Measurements from ENCODE around the gene COL4A2. TPM values are rescaled to one million over a fixed set of nuclear protein-coding genes. Genes with fewer than 3 reads are reported as not detected.
"Not testable (repeated sequence)": the region's sequence is repeated elsewhere in the genome, so short reads cannot be mapped to it uniquely, and the experiment has no call there.

COL4A2 gene
- polyA plus RNA-seq, 12 donors = 347 to 994 (median 444) TPM

GRCh38 chr13:110377178-110377825, 70.2 kb downstream of the COL4A2 start:
- no peak for DNase-seq

DNA sequence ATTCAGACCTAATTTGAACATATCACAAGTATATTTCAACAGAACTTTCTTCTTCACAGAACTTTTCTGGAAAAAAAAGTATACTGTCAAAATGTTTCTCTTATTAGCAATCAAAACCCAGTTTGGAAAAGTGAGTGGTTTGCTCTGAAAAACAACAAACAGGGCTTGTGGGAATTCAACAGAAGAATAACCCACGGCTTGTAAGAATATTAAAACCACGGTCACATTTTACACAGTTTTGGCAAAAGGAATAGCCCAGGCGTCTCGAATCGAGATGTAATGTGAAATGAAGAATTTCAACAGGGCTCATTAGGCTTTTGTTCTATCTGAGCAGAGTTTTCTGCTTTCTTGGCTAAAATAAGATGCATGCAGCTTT, 70.7 kb downstream of the COL4A2 start:
- DNase-seq = no peak

DNA sequence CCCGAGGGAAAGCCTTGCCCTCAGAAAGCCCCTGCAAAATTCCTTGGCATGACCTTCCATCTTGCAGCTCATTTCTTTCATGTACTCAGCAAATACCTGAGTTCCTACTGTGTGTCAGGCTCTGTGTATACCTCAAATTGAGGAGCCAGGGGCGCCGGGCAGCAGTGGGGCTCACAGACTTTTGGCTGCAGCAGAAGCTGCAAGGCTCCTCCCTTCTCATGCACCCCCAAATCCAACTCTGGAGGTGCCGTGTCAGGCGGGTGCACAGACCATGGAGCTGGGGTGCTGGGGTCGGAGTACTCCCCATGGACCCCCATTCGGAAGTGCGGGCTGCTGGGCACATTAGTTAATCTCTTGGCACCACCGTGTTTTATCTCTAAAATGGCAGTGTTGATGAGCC, 72.3 kb downstream of the COL4A2 start:
- no peak for DNase-seq

DNA sequence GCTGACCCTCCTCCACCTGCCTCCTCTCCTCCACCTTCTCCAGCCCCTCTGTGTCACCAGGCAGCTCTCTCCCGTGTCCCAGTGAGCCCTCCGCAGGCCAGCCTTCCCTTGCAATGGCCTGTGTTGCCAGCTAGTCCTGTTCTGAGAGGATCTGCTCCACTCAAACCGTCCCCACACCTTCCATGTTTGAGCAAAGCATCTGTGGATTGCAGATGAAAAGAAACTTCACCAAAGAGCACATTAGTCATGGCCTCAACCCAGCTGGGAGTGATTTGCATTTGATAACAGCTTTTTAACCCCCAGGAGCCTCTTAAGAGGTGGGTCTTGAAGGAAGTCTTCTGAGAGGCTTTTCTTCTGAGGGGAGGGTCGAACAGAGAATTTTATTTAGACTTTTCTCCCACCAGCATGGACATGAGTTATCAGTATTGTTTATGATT, 72.8 kb downstream of the COL4A2 start:
- DNase-seq = no peak

DNA sequence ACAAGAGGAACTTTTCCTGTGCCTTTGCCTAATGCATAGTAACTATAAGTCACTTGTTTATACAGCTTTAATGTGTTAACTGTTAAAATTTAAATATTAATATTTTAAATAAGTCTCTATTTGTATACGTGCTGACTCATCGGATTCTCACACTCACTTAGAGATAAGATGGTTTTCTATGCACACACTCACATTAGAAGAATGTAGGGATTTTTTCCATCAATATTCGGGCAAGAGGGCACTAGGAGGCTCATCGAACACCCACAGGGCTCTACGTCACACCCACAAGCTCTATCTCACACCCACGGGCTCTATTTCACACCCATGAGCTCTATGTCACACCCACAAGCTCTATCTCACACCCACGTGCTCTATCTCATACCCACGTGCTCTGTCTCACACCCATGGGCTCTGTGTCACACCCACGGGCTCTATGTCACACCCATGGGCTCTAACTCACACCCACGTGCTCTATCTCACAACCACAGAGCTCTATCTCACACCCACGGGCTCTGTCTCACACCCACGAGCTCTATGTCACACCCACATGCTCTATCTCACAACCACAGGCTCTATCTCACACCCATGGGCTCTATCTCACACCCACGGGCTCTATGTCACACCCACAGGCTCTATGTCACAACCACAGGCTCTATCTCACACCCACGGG, 73.4 kb downstream of the COL4A2 start:
- no peak for DNase-seq

- no peak for DNase-seq
Observed at GRCh38 chr13:110381029-110381360, 73.9 kb downstream of the COL4A2 start.

GRCh38 chr13:110382229-110382628, 75.1 kb downstream of the COL4A2 start:
- DNase-seq = no peak

DNA sequence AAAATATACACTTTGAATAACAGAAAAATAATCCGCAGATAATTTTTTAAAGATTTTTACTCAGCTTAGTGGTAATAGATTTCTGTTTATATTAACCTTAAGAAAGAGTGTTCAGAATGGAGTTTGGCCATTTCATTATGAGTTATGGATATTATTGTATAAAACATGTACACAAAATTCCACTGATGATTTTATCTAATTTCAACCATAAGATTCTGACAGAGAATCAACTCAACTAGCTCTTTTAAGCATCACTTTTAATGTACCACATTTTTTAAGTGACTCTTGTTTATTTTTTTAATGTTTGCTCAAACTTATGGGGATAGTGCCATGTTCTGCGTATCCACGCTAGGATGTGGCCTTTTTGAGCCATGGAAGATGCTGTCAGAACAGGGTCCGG, 75.7 kb downstream of the COL4A2 start:
- DNase-seq = no peak

- peak; percentile 73 for DNase-seq
Observed at GRCh38 chr13:110387451-110388107, 80.5 kb downstream of the COL4A2 start.

- no peak for DNase-seq
Observed at GRCh38 chr13:110388108-110388943, 81.2 kb downstream of the COL4A2 start.

- no peak for DNase-seq
Observed at GRCh38 chr13:110390567-110390966, 83.5 kb downstream of the COL4A2 start.

DNA sequence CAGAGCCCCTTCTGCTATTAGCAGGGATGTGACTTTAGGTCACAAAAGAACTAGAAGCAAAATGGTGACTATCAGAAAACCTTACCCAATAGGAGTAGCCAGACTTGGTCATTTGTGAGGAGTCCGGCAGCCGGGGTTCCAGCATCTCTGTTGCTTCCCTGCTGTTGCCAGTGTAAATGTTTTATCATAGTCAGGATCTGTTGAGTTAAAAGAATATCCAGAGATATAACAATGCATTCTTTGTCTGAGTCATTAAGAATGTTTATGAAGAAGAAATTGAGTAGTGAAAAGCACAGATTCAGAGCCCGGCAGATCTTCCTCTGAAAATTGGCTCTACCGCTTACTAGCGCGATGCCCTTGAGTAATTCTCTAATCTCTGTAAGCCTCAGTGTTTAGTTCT, 84.2 kb downstream of the COL4A2 start:
- no peak for DNase-seq

DNA sequence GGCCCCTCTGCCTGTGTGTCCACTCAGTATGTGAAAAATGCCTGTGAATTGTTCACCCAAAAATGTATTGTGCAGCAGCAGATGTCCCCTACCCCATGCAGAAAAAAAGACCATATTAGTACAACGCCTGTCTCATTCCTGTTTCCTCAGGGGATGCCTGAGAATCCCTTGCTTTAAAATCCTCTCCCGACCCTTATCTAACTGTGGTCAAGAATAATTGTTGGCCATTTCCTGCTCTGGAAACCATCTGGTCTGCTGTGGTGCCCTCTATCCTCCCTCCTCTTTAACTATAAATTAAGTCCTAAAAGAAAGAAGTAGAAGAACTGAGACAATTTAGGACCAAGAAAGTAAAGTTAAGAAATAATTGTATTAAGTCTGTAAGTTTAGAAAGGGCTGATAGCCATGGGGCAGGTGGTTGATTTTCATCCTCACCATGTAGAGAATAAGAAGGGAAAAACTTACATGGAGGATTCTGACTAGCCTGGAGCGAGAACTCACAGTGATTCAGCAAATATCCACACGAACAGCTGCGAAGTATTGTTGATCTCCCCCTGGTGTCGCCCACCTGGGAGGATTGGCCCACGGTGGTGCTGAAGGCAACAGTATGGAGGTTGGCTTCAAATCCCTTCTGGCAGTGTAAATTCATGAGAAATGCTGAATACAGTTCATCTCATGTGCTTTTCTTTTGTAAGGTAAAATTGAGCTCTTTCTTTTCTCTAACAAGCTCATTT, 85.6 kb downstream of the COL4A2 start:
- DNase-seq = no peak

- no peak for DNase-seq
Observed at GRCh38 chr13:110393761-110394160, 86.7 kb downstream of the COL4A2 start.

DNA sequence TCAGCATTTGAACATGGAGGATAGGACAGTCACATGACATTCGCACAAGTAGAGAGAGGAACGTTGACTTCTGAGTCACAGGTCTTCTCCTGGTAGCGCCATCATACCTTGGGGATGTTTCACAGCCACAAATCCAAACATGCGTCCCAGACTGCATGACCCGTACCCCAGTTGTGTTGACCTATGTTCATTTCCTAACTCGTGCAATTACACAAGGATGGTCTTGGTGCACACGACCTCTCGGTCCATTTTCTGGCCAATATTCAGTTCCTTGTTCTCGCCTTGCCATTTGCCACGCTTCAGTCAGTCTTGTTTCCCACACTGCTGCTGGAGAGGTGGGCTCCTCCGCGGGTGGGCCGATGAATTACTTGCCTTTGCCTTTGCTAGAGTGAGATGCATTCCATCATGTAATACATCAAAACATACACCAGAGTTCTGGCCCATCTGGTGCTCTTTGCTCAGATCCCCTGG, 87.3 kb downstream of the COL4A2 start:
- DNase-seq = no peak

DNA sequence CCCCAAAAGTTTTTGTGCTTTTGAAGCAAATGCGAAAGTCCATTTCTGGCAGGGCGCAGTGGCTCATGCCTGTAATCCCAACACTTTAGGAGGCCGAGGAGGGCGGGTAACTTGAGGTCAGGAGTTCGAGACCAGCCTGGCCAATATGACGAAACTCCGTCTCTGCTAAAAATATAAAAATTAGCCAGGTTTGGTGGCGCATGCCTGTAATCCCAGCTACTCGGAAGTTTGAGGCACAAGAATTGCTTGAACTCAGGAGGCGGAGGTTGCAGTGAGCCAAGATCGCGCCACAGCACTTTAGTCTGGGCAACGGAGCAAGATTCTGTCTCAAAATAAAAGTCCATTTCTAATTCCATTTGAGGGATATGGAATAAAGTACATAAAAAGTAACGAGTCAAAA, 88.5 kb downstream of the COL4A2 start:
- DNase-seq = not testable (repeated sequence)

- DNase-seq = no peak
Observed at GRCh38 chr13:110396476-110396875, 89.4 kb downstream of the COL4A2 start.

- no peak for DNase-seq
Observed at GRCh38 chr13:110396913-110397381, 89.9 kb downstream of the COL4A2 start.

DNA sequence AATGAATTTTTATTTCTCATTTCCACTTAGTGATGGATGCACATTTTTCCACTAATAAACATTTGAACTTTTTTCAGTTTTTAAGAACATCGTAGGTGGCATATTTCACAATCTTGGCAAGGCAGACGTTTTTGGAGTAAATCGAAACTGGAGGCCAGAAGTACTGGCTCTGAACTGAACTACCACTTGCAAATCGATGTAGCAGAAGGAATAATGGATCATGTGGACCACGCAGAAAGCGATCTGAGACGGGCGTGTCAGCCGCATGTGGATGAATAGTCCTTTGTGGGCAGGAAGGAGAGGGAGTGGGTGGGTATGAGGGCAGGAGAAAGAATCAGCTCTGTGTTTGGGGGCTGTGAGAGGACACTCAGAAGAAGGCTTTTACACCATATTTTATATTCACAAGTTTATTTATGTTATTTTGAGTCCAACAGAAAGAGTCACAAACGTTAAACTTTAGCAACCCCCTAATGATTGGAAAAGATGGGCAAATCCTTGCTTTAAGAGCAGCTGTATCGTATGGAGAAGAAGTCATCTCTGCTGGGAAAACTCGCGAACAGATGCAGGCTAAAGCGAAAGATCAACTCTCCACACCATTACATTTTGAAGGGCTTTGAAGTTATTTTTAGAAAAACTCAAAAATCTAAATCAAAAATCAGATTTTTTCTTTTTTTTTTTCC, 90.5 kb downstream of the COL4A2 start:
- DNase-seq = peak; percentile 68

DNA sequence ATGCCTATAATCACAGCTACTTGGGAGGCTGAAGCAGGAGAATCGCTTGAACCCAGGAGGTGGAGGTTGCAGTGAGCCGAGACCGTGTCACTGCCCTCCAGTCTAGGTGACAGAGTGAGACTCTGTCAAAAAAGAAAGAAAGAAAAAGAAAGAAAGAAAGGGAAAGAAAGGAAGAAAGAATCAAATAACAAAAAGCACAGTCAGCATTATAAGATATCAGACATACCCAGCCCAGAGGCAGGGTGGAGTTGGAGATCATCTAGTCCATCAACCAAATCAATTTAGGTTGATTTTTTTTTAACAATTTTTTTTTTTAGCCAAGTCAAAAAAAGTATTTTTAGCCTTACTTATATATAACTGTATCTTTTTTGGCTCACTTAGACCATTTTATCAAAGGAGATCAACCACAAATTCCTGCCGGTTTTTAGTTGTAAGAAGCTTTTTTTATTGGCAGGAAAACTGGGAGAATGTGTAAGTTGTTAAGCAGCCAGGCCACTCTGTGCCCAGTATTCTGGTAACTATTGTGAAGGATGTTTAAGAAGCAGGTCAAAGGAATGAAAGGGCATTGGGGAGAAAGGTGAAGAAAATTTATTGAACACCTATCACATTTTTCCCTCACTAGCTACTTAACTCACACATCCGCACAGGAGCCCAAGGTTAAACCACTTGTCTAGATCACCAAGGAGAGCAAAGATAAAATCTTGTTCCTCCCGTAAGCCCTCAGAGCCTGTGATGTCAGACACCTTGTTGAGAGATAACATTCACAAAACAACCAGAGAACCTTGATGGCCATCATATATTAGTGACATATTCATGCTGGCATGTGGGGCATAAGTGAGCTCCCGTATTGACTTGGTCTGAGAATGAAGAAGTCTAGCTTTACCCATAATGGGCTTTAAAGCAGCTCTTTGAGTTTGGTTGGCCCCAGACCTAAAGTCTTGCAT, 91.8 kb downstream of the COL4A2 start:
- DNase-seq = no peak
